Stimulated activated CD4-positive, alpha-beta T cell treated with anti-CD3 and anti-CD28 coated beads, Interleukin-2, amount 100 ng/mL, for 24 hours (primary cell): Measurements from ENCODE around the gene HLA-DOA.
A peak's percentile ranks its signal among the peaks of the same experiment; 100 is the strongest.

ENCODE experiments used
- DNase-seq, 2 donors: peaks; one replicate each; pipeline ENCODE4 v3.0.0-alpha.2; 2020

Gene HLA-DOA

GRCh38 chr6:33015798-33016197 lies 6.4 kb upstream of the HLA-DOA start:
- no peak for DNase-seq

GRCh38 chr6:33014841-33015634 lies 5.6 kb upstream of the HLA-DOA start:
- DNase-seq: peak in 1 of 2 donors; percentile 54

GRCh38 chr6:33013608-33014007 lies 4.2 kb upstream of the HLA-DOA start:
- DNase-seq: no peak

DNA sequence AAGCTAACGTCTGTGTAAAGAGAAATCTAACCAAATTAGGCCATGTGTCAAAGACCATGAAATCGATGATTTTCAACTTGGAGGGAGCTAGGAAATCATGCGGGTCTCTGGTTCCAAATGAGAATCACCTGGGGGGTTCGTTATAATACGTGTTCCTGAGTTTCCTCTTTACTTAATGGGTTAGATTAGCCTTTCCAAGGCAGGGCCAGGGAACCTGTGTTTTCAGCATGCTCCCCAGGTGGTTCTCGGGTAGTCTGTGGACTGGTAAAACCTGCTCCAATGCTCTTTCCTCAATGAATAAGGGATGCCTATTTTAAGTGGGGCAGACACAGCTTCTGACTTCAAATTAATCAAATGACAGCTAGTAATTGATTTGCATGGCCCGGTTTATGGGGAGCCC lies 965 bp upstream of the HLA-DOA start:
- no peak for DNase-seq

DNA sequence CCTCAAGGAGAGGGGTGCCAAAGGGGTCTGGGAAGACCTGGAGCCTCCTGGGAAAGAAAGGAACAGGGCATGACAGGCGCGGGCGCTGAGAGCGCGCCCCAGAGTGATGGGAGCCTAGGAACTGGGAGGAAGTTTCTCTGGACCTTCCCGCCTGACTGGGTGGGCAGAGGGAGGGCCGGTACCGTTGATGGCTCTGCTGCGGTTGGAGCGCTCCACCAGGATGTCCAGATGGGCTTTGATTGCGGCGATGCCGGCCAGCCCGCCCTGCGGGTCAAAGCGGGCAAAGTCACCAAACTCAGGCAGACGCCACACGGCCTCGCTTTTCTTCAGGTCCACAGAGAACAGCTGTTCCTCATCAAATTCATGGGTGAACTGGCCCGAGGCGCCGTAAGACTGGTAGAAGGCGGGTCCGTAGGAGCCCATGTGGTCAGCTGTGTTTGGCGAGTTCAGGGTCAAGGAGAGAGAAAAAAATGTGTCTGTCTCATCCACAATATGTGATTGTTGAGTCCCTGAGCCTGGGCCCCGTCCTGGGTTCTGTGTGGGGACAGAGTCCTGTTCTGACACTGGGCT lies 1.5 kb downstream of the HLA-DOA start:
- DNase-seq: no peak

DNA sequence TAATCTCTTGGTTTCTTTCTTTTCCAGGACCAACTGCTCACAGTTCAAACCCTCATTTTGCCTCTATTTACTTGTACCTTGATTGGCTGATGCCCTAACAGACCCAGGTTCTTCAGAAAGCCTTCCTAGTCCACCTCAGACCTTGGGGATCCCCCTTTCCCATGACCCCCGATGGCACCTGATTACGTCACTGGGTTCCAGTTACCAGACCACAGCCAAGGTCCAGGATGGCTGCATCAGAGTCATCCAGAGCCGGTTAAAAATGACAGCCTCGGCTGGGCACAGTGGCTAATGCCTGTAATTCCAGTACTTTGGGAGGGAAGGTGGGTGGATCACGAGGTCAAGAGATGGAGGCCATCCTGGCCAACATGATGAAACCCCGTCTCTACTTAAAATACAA lies 4.5 kb downstream of the HLA-DOA start:
- no peak for DNase-seq

- DNase-seq: no peak
These were observed 7.7 kb downstream of the HLA-DOA start for GRCh38 chr6:33001685-33002084.

DNA sequence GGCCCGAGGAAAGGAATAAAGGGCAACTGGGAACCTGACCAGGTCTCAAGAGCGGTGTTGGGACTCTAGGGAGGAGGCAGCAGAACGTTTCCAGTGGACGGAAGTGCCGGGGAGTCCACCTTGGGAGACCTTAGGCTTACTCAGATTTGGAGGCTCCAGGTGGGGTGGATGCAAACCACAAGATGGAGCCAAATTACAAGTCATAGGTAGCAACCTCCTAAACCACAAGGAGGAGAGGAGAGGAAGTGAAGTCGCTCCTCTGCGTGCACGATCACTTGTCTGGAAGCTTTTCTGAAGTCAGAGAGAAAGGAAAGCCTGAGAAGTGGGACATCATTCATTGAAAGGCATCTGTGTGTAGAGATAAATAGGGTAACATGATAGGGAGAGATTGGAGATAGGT lies 9.3 kb downstream of the HLA-DOA start:
- DNase-seq: no peak

DNA sequence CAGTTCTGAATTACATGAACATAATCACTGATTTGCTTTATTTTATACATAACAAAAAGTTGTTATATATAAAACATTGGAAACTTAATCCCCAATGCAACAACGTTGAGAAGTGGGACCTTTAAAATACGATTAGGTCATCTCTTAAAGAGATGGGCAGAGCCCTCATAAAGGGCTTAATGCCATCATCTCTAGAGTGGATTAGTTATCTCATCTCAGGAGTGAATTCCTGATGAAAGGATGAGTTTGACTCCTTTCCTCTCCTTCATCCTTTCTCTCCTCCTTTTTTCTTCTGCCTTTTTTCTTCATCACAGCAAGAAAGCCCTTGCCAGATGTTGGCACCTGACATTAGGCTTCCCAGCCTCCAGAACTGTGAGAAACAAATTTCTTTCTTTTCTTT lies 13.9 kb downstream of the HLA-DOA start:
- DNase-seq: no peak

DNA sequence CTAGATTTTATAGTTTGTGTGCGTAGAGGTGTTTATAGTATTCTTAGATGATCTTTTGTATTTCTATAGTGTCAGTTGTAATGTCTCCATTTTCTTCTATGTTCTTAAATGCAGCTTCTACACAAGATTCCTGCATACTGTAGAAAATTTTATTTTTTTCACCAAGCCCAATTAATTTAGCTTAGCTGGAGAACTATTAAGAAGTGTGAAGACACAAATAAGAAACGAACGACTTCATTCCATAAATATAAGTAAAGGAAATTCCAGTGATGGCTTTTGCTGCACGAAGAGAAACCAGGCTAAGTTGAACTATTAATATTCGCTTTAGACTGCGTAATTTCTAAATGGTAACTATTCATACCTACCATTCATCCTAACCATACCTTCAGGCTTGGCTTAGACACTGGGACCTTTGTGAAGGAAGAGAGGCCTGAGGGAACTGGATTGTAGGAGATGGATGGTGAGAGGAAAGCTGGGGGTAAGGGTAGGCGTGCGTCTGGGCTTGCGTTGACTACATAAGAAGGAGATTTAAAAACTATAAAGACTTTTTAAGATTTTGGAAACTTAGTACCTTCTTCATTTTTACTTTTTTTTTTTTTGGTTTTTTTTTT lies 15.9 kb downstream of the HLA-DOA start:
- DNase-seq: no peak

GRCh38 chr6:32991972-32992371 lies 17.4 kb downstream of the HLA-DOA start:
- DNase-seq: no peak

- no peak for DNase-seq
These were observed 20.0 kb downstream of the HLA-DOA start for GRCh38 chr6:32989368-32989767.

GRCh38 chr6:32984622-32985389 lies 24.6 kb downstream of the HLA-DOA start:
- DNase-seq: peak; percentile 94 to 95

DNA sequence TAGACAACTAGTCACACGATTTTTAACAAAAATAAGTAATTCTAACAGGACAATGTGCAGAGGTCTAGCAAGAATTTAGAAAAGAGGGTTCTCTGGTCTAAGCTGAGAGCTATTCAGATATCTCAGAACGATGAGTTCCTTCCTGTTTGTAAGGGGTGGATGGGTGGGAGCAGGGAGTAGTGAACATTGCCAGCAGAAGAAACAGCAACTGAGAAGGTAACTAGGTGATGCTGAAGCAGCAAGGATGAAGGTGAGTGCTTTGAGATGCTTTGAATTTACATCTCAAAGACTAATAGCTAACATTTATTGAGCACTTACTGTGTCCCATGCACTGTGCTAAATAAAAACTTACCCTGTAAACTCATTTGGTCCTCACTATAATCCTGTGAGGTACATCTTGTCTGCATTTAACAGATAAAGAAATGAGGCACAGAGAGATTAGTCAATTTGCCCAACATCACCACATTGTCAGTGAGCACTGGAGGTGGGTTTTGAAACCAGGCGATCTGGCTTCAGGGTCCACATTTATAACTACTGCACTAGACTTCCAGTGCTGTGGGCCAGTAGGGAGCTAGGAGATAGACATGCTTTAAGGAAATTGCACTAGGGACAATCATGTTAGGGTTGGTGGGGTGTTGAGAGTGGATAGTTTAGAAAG lies 25.3 kb downstream of the HLA-DOA start:
- DNase-seq: no peak

DNA sequence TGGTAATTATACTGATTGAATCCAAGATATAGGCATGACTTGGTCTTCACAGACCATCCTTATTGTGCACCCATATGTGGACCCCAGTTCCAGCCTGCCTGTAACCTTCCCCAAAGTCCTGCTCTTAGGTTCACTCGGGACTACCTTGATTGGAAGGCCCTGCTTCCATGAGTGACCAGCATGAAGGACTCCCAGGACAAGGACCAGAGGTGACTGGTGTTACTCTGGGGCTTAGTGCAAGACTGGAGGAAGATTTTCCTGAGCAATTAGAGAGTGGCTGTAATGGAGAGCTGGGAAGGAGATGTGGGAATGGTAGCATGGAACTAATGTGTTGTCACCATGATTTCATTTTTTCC lies 25.9 kb downstream of the HLA-DOA start:
- no peak for DNase-seq

DNA sequence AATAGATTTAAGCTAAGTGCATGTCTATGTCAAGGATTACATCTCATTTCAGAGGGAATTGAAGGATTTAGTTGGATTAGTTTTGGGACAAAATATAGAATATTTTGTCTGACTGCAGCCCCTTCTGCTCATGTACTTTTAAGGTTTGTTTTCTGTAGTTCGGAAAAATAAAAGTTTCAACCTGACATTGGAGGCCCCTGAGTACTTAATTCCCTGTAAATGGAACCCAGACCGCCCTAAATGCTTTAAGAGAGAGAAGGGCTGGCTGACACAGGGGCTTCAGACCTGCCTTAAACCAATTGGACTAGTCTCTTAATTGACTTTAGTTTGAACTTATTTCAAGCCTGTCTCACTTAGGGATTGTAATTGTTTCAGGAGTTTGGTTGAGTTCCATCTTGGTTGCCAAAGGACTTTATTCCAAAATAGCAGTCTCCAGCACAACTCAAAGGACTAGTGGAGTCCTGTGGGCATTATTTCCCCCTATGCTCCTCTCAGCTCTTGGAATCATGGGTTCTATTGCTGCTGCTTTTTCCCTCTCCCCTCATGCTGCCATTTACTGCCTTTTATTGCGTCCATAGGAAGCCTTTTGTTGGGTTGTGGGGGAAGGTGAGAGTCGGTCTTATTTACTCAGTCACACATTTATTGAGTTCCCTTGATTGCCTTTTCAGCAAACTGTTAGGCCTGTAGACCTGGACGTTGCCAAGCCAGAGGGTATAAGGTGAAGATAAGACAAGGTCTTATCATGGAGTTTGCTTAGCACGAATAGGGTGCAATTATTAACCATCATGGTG lies 26.5 kb downstream of the HLA-DOA start:
- DNase-seq: no peak

DNA sequence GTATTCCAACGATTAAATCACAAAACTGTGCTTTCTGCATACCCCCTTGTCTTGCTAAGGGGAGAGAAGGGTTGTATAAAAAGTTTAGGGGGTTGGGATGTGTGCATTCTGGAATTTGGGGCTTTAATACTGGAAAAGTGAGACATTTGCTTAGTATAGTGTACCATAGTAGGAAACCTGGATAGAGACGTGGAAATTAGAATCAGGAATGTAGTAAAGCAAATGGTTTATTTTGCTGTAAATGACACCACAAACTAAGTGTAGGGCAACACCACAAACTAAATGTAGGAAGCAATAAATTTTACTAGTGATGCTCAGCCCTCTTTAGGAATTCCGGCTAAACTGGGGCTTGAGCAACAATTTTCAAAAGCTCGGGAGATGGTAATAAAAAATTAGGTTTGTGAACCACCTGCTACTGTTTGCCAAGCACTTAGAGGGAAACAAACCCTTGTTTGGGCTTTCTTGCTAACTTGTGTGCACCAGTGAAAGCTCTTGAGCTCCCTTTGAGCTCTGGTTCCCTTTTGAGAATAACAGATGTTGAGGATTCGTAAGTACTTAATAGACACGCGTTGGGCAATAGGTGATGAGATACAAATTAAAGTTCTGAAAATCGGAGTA lies 27.2 kb downstream of the HLA-DOA start:
- DNase-seq: no peak

GRCh38 chr6:32980488-32981038 lies 28.8 kb downstream of the HLA-DOA start:
- no peak for DNase-seq

DNA sequence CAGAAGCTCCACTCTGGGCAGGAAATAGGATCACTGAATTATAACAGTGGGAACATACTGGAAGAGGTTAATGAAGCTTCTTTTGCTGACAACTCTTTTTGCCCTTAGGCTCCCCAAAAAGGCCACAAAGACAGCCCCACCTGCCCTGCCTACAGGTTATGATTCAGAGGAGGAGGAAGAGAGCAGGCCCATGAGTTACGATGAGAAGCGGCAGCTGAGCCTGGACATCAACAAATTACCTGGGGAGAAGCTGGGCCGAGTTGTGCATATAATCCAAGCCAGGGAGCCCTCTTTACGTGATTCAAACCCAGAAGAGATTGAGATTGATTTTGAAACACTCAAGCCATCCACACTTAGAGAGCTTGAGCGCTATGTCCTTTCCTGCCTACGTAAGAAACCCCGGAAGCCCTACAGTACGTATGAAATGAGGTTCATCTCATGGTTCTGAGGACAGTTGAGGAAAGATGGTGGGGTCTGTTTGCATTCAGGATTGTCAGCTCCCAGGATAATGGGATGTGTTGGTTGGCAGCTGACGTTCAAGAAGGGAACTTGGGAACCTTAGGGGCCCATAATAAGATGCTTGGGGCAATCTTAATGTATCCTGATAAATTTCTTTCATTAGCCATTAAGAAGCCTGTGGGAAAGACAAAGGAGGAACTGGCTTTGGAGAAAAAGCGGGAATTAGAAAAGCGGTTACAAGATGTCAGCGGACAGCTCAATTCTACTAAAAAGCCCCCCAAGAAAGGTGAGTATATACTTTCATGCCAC lies 29.5 kb downstream of the HLA-DOA start:
- no peak for DNase-seq

DNA sequence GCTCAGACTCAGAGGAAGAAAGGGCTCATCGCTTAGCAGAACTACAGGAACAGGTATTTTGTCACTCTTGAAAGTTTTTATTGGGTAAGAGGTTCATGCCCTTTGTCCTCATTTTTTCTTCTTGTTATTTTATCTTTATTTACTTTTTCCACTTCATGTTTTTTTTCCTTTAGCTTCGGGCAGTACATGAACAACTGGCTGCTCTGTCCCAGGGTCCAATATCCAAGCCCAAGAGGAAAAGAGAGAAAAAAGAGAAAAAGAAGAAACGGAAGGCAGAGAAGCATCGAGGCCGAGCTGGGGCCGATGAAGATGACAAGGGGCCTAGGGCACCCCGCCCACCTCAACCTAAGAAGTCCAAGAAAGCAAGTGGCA lies 31.5 kb downstream of the HLA-DOA start:
- no peak for DNase-seq
